Cardiac atrium fibroblast (primary cell): ENCODE measurements around the gene KRT23. TPM values are rescaled to one million over a fixed set of nuclear protein-coding genes. Genes with fewer than 3 reads are reported as not detected.

Experiments used
- total RNA-seq: library from RNA; depleted of rRNA; stranded (reverse); fragments of >200 nt; gene quantifications from 2 replicates; pipeline ENCODE4 v1.2.3, GENCODE V29; 2015

Gene KRT23, protein sequence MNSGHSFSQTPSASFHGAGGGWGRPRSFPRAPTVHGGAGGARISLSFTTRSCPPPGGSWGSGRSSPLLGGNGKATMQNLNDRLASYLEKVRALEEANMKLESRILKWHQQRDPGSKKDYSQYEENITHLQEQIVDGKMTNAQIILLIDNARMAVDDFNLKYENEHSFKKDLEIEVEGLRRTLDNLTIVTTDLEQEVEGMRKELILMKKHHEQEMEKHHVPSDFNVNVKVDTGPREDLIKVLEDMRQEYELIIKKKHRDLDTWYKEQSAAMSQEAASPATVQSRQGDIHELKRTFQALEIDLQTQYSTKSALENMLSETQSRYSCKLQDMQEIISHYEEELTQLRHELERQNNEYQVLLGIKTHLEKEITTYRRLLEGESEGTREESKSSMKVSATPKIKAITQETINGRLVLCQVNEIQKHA
- not detected in 2 replicates for total RNA-seq

GRCh38 chr17:40937384-40937819 is at the start of gene KRT23:
KRT23 (minus strand) TSS chr17:40937646; CDS start chr17:40936603, 1,043 bp downstream.

GRCh38 chr17:40984226-40984625 is 46.8 kb upstream of the KRT23 start, which contains the start of gene KRT40:
KRT40 (minus strand) TSS chr17:40984326; CDS start chr17:40984273, 53 bp downstream.

DNA sequence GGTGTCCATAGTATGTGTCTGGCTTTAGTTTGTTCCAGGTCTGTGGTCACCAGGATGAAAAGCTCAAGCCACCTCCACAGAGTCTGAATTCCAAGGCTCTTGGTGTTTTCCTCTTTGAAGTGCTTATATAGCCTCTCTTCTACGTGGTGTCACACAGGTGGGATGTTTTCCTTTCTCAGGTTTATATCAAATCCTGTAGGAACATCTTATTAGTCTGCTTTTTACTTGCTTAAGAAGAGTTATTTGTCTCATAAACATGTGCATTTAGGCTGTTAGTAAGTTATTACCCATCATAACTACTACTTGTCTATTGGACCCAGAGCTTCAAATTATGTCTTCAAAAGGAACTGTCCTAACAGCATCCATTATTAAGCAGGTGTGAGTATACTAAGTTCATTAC is 29.4 kb upstream of the KRT23 start, which contains the start of gene KRT39:
TSS of gene KRT39 (minus strand) at position 101 of the 400 bp plus-strand sequence. CDS start at position 9, 92 bp downstream.

GRCh38 chr17:40884708-40885512 is 52.5 kb downstream of the KRT23 start, which contains the start of gene KRT20:
KRT20 (minus strand) TSS chr17:40885242; CDS start chr17:40885185, 57 bp downstream.

Other genes with a start within 250 kb of the KRT23 start
- not detected in 2 replicates for gene KRT24, start 233.9 kb downstream of the KRT23 start, total RNA-seq
- gene KRT25, start 182.3 kb downstream of the KRT23 start, total RNA-seq = not detected in 2 replicates
- not detected in 2 replicates for gene KRT26, start 165.4 kb downstream of the KRT23 start, total RNA-seq
- not detected in 2 replicates for gene KRT27, start 155.1 kb downstream of the KRT23 start, total RNA-seq
- not detected in 2 replicates for gene KRT28, start 137.7 kb downstream of the KRT23 start, total RNA-seq
- 19.7 and 36.3 TPM in 2 replicates for gene KRT10, start 115.0 kb downstream of the KRT23 start, total RNA-seq
- not detected in 2 replicates for gene KRT12, start 70.4 kb downstream of the KRT23 start, total RNA-seq
- gene KRT20, start 52.4 kb downstream of the KRT23 start, total RNA-seq = not detected in 2 replicates
- not detected in 2 replicates for gene KRT39, start 29.3 kb upstream of the KRT23 start, total RNA-seq
- not detected in 2 replicates for gene KRT40, start 46.7 kb upstream of the KRT23 start, total RNA-seq
- gene KRTAP3-3, start 56.5 kb upstream of the KRT23 start, total RNA-seq = not detected in 2 replicates
- gene KRTAP3-2, start 62.3 kb upstream of the KRT23 start, total RNA-seq = not detected in 2 replicates
- not detected in 2 replicates for gene KRTAP3-1, start 71.5 kb upstream of the KRT23 start, total RNA-seq
- gene KRTAP1-5, start 89.6 kb upstream of the KRT23 start, total RNA-seq = not detected in 2 replicates
- gene KRTAP1-4, start 92.5 kb upstream of the KRT23 start, total RNA-seq = not detected in 2 replicates
- gene KRTAP1-3, start 97.2 kb upstream of the KRT23 start, total RNA-seq = not detected in 2 replicates
- not detected in 2 replicates for gene KRTAP1-1, start 103.8 kb upstream of the KRT23 start, total RNA-seq
- gene KRTAP2-1, start 109.7 kb upstream of the KRT23 start, total RNA-seq = not detected in 2 replicates
- gene KRTAP2-2, start 117.6 kb upstream of the KRT23 start, total RNA-seq = not detected in 2 replicates
- not detected in 2 replicates for gene KRTAP2-3, start 122.5 kb upstream of the KRT23 start, total RNA-seq
- not detected in 2 replicates for gene KRTAP2-4, start 128.2 kb upstream of the KRT23 start, total RNA-seq
- not detected in 2 replicates for gene KRTAP4-7, start 146.5 kb upstream of the KRT23 start, total RNA-seq
- not detected in 2 replicates for gene KRTAP4-8, start 160.5 kb upstream of the KRT23 start, total RNA-seq
- gene KRTAP4-16, start 164.6 kb upstream of the KRT23 start, total RNA-seq = not detected in 2 replicates
- not detected in 2 replicates for gene KRTAP4-9, start 167.7 kb upstream of the KRT23 start, total RNA-seq
- gene KRTAP4-11, start 180.7 kb upstream of the KRT23 start, total RNA-seq = not detected in 2 replicates
- not detected in 2 replicates for gene KRTAP4-12, start 186.5 kb upstream of the KRT23 start, total RNA-seq
- not detected in 2 replicates for gene KRTAP4-6, start 202.9 kb upstream of the KRT23 start, total RNA-seq
- gene KRTAP4-5, start 212.2 kb upstream of the KRT23 start, total RNA-seq = not detected in 2 replicates
- gene KRTAP4-4, start 223.1 kb upstream of the KRT23 start, total RNA-seq = not detected in 2 replicates
- gene KRTAP4-3, start 230.6 kb upstream of the KRT23 start, total RNA-seq = not detected in 2 replicates
- not detected in 2 replicates for gene KRTAP4-2, start 240.6 kb upstream of the KRT23 start, total RNA-seq
- not detected in 2 replicates for gene KRTAP4-1, start 247.3 kb upstream of the KRT23 start, total RNA-seq